ENCODE data around the gene MON2. TPM values are rescaled to one million over a fixed set of nuclear protein-coding genes. Genes with fewer than 3 reads are reported as not detected.

Gene MON2
- total and polyA plus RNA-seq, 2 of the 13 experiments (the other 11 are each of a cell fraction or from before 2014, with no cell fraction given): 10.5 to 24.8 TPM

- TF ChIP-seq, protein P1, sequence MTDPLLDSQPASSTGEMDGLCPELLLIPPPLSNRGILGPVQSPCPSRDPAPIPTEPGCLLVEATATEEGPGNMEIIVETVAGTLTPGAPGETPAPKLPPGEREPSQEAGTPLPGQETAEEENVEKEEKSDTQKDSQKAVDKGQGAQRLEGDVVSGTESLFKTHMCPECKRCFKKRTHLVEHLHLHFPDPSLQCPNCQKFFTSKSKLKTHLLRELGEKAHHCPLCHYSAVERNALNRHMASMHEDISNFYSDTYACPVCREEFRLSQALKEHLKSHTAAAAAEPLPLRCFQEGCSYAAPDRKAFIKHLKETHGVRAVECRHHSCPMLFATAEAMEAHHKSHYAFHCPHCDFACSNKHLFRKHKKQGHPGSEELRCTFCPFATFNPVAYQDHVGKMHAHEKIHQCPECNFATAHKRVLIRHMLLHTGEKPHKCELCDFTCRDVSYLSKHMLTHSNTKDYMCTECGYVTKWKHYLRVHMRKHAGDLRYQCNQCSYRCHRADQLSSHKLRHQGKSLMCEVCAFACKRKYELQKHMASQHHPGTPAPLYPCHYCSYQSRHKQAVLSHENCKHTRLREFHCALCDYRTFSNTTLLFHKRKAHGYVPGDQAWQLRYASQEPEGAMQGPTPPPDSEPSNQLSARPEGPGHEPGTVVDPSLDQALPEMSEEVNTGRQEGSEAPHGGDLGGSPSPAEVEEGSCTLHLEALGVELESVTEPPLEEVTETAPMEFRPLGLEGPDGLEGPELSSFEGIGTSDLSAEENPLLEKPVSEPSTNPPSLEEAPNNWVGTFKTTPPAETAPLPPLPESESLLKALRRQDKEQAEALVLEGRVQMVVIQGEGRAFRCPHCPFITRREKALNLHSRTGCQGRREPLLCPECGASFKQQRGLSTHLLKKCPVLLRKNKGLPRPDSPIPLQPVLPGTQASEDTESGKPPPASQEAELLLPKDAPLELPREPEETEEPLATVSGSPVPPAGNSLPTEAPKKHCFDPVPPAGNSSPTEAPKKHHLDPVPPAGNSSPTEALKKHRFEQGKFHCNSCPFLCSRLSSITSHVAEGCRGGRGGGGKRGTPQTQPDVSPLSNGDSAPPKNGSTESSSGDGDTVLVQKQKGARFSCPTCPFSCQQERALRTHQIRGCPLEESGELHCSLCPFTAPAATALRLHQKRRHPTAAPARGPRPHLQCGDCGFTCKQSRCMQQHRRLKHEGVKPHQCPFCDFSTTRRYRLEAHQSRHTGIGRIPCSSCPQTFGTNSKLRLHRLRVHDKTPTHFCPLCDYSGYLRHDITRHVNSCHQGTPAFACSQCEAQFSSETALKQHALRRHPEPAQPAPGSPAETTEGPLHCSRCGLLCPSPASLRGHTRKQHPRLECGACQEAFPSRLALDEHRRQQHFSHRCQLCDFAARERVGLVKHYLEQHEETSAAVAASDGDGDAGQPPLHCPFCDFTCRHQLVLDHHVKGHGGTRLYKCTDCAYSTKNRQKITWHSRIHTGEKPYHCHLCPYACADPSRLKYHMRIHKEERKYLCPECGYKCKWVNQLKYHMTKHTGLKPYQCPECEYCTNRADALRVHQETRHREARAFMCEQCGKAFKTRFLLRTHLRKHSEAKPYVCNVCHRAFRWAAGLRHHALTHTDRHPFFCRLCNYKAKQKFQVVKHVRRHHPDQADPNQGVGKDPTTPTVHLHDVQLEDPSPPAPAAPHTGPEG (CRISPR knock-in tag; IDR thresholded peaks at IDR 0.05): no peak
- no peak for TF ChIP-seq ZNF24 (IDR thresholded peaks at IDR 0.05)
- TF ChIP-seq MLXIP (CRISPR knock-in tag; IDR thresholded peaks at IDR 0.05; ENCODE audit: borderline replicate concordance): peak; percentile 77; the same call in 1 of the 2 replicates
- TF ChIP-seq ZNF740 (CRISPR knock-in tag; IDR thresholded peaks at IDR 0.05): peak; percentile 29; the same call in 1 of the 2 replicates
- no peak for TF ChIP-seq ZFP36L1 (CRISPR knock-in tag; IDR thresholded peaks at IDR 0.05)
- TF ChIP-seq HNRNPUL1 (IDR thresholded peaks at IDR 0.05; ENCODE audit: low read depth, low read length): no peak
- no peak for TF ChIP-seq JUND (CRISPR knock-in tag; IDR thresholded peaks at IDR 0.05)
- TF ChIP-seq POGZ (CRISPR knock-in tag; IDR thresholded peaks at IDR 0.05): peak; percentile 65
- no peak for TF ChIP-seq TBL1XR1 (IDR thresholded peaks at IDR 0.05; ENCODE audit: borderline replicate concordance, low read length, partially characterized antibody)
- TF ChIP-seq DMAP1 (CRISPR knock-in tag; IDR thresholded peaks at IDR 0.05): peak; percentile 69; the same call in 1 of the 2 replicates
- peak; percentile 71 for TF ChIP-seq ZNF33B (CRISPR knock-in tag; IDR thresholded peaks at IDR 0.05)
- TF ChIP-seq TFDP1 (CRISPR knock-in tag; IDR thresholded peaks at IDR 0.05; ENCODE audit: borderline replicate concordance): peak; percentile 60; the same call in 1 of the 2 replicates
- TF ChIP-seq ZNF589 (CRISPR knock-in tag; conservative IDR thresholded peaks at IDR 0.05): no peak
- TF ChIP-seq ZNF263 (CRISPR knock-in tag; IDR thresholded peaks at IDR 0.05): peak; percentile 37; the same call in 1 of the 2 replicates
- TF ChIP-seq SOX6 (IDR thresholded peaks at IDR 0.05): no peak
- TF ChIP-seq SOX6 (CRISPR knock-in tag; IDR thresholded peaks at IDR 0.05): peak; percentile 15; the same call in 1 of the 2 replicates
- peak; percentile 71; the same call in 1 of the 2 replicates for TF ChIP-seq NR2C2 (CRISPR knock-in tag; IDR thresholded peaks at IDR 0.05; ENCODE audit: borderline replicate concordance)
Measured at GRCh38 chr12:62466594-62467491, at the start of gene MON2 (continued).
